Spinal cord (tissue), 10 donors: ENCODE results near the gene CHCHD10. TPM values are rescaled to one million over a fixed set of nuclear protein-coding genes. Genes with fewer than 3 reads are reported as not detected.

Source experiments
- DNase-seq, 6 donors: peaks; one replicate each; pipeline versions ENCODE4 v3.0.0 to v3.0.0-alpha.2; 2013 to 2015; ENCODE audit warnings: low spot score in 6 of 6, low read depth in 4 of 6
- H3K27ac ChIP-seq: one replicate; pipeline ENCODE4 v1.5.1; 2013; ENCODE audit warnings: low read depth, low read length, control low read depth
- H3K27me3 ChIP-seq: one replicate; pipeline ENCODE4 v1.6.1; 2013; ENCODE audit warnings: low read length; ENCODE audit not compliant: control insufficient read depth, insufficient read depth
- H3K36me3 ChIP-seq: one replicate; pipeline ENCODE4 v1.6.1; 2013; ENCODE audit warnings: low read length; ENCODE audit not compliant: control insufficient read depth, insufficient read depth
- H3K4me1 ChIP-seq: one replicate; pipeline ENCODE4 v1.6.1; 2013; ENCODE audit warnings: low read length; ENCODE audit not compliant: control insufficient read depth, insufficient read depth
- H3K4me3 ChIP-seq: one replicate; pipeline ENCODE4 v1.5.1; 2013; ENCODE audit warnings: low read depth, low read length, control low read depth
- H3K9me3 ChIP-seq: one replicate; pipeline ENCODE4 v1.6.1; 2013; ENCODE audit warnings: low read length; ENCODE audit not compliant: control insufficient read depth, insufficient read depth
- whole genome bisulfite sequencing: methylation state at CpG from one replicate; pipeline ENCODE4 v1.1.5; 2013; ENCODE audit warnings: missing lambda C conversion rate; ENCODE audit not compliant: insufficient coverage; 5-methylcytosine and 5-hydroxymethylcytosine counted together
- long read RNA-seq, 4 donors: transcript quantifications; one replicate each; lab custom pipeline, GENCODE V29; 2026
- polyA plus RNA-seq, 2 donors: library from polyadenylated mRNA; unstranded; fragments of 120-200 nt; gene quantifications; one replicate each; pipeline ENCODE4 v1.2.1, GENCODE V29; 2013; ENCODE audit not compliant: insufficient read length in 2 of 2
- total RNA-seq, 2 donors: library from RNA; depleted of rRNA in 1 of 2; stranded (reverse); fragments of 120-200 nt in 1 of 2; fragments of >200 nt in 1 of 2; gene quantifications; one replicate each; pipeline versions ENCODE4 v1.2.3 to v1.2.4, GENCODE V29; 2013 to 2014
- donor health status: healthy.

The CHCHD10 gene
- total RNA-seq (10 to 100 TPM; 10.6 to 39.8 TPM), polyA plus RNA-seq (10 to 100 TPM; 92.1 to 97.3 TPM)
- long read RNA-seq, donor 1, transcript CHCHD10-205 (2 exons, 490 nt) = minor isoform, 6 of 94 reads
- long read RNA-seq, donor 1, transcript CHCHD10-202 (4 exons, 1,171 nt) = major isoform, 71 of 94 reads
- long read RNA-seq, donor 1, partial matches to known transcripts = 14 of 94 reads
- long read RNA-seq, donor 1, other reads (novel, unspliced or antisense) = 0 of 94 reads
- long read RNA-seq, donor 2, transcript CHCHD10-202 (4 exons, 1,171 nt) = major isoform, 51 of 53 reads
- long read RNA-seq, donor 2, partial matches to known transcripts = 0 of 53 reads
- long read RNA-seq, donor 2, other reads (novel, unspliced or antisense) = 0 of 53 reads
- long read RNA-seq, donor 3, transcript CHCHD10-205 (2 exons, 490 nt) = minor isoform, 5 of 38 reads
- long read RNA-seq, donor 3, transcript CHCHD10-202 (4 exons, 1,171 nt) = major isoform, 33 of 38 reads
- long read RNA-seq, donor 3, partial matches to known transcripts = 0 of 38 reads
- long read RNA-seq, donor 3, other reads (novel, unspliced or antisense) = 0 of 38 reads
- long read RNA-seq, donor 4, transcript CHCHD10-202 (4 exons, 1,171 nt) = major isoform, 27 of 29 reads
- long read RNA-seq, donor 4, partial matches to known transcripts = 0 of 29 reads
- long read RNA-seq, donor 4, other reads (novel, unspliced or antisense) = 0 of 29 reads

- DNase-seq = peak in 2 of 6 donors; percentile 94
- no peaks in the 10 kb centered on the region for H3K9me3 ChIP-seq
- WGBS = under 1% methylated on average over 59 of the region's 63 CpGs
- H3K4me3 ChIP-seq = peak within 1 kb of the TSS; percentile 74
- H3K36me3 ChIP-seq = peaks cover 28% of the 10 kb centered on the region
- H3K4me1 ChIP-seq = peaks cover 67% of the 10 kb centered on the region
- H3K27me3 ChIP-seq = no peaks in the 10 kb centered on the region
- H3K27ac ChIP-seq = peak within 1 kb of the TSS; percentile 80
Observed at GRCh38 chr22:23767673-23768548, at the start of gene CHCHD10. CHCHD10 (minus strand) TSS chr22:23767972; CDS start chr22:23767874, 98 bp downstream.

GRCh38 chr22:23817146-23817545 is 49.4 kb upstream of the CHCHD10 start:
- Histone ChIP-seq H3K27me3 (no peaks in the 10 kb centered on the region), H3K27ac (no peak overlapping the region), H3K36me3 (peaks cover 85% of the 10 kb centered on the region), H3K9me3 (no peaks in the 10 kb centered on the region), H3K4me3 (no peak overlapping the region), H3K4me1 (no peaks in the 10 kb centered on the region)
- DNase-seq = no peak
- WGBS = 88% methylated on average over 6 of the region's 6 CpGs

- DNase-seq = peak in 2 of 6 donors; percentile 63 to 65
- 92% methylated on average over 15 of the region's 18 CpGs for WGBS
- Histone ChIP-seq H3K27me3 (no peaks in the 10 kb centered on the region), H3K4me3 (no peak overlapping the region), H3K36me3 (peaks cover 77% of the 10 kb centered on the region), H3K9me3 (no peaks in the 10 kb centered on the region), H3K4me1 (no peaks in the 10 kb centered on the region), H3K27ac (no peak overlapping the region)
Observed at GRCh38 chr22:23816156-23816976, 48.6 kb upstream of the CHCHD10 start.

GRCh38 chr22:23815541-23816155 is 47.9 kb upstream of the CHCHD10 start:
- WGBS = 85% methylated on average over 7 of the region's 10 CpGs
- no peak overlapping the region for H3K4me3 ChIP-seq
- H3K27ac ChIP-seq = no peak overlapping the region
- no peaks in the 10 kb centered on the region for H3K9me3 ChIP-seq
- no peaks in the 10 kb centered on the region for H3K4me1 ChIP-seq
- no peaks in the 10 kb centered on the region for H3K27me3 ChIP-seq
- DNase-seq = no peak
- peaks cover 76% of the 10 kb centered on the region for H3K36me3 ChIP-seq

GRCh38 chr22:23812378-23812777 is 44.6 kb upstream of the CHCHD10 start:
- H3K27me3 ChIP-seq = no peaks in the 10 kb centered on the region
- 100% methylated on average over 1 of the region's 4 CpGs for whole genome bisulfite sequencing
- H3K4me3 ChIP-seq = no peak overlapping the region
- peaks cover 58% of the 10 kb centered on the region for H3K36me3 ChIP-seq
- no peak for DNase-seq
- H3K9me3 ChIP-seq = no peaks in the 10 kb centered on the region
- no peaks in the 10 kb centered on the region for H3K4me1 ChIP-seq
- H3K27ac ChIP-seq = no peak overlapping the region

- Histone ChIP-seq H3K27me3 (no peaks in the 10 kb centered on the region), H3K36me3 (peaks cover 69% of the 10 kb centered on the region), H3K9me3 (no peaks in the 10 kb centered on the region), H3K27ac (no peak overlapping the region), H3K4me1 (no peaks in the 10 kb centered on the region), H3K4me3 (no peak overlapping the region)
- no CpG with 5 or more reads among the region's 1 CpG for WGBS
- DNase-seq = no peak
Observed at GRCh38 chr22:23806837-23807236, 39.1 kb upstream of the CHCHD10 start.

- Histone ChIP-seq H3K4me3 (no peak overlapping the region), H3K36me3 (peaks cover 80% of the 10 kb centered on the region), H3K27ac (no peak overlapping the region), H3K4me1 (no peaks in the 10 kb centered on the region), H3K27me3 (no peaks in the 10 kb centered on the region), H3K9me3 (no peaks in the 10 kb centered on the region)
- no peak for DNase-seq
- WGBS = 81% methylated on average over 11 of the region's 12 CpGs
Observed at GRCh38 chr22:23804781-23805291, 37.1 kb upstream of the CHCHD10 start.

GRCh38 chr22:23803001-23803819 is 35.4 kb upstream of the CHCHD10 start:
- DNase-seq = no peak
- Histone ChIP-seq H3K9me3 (no peaks in the 10 kb centered on the region), H3K4me1 (no peaks in the 10 kb centered on the region), H3K36me3 (peaks cover 86% of the 10 kb centered on the region), H3K27ac (no peak overlapping the region), H3K4me3 (no peak overlapping the region), H3K27me3 (no peaks in the 10 kb centered on the region)
- WGBS = 70% methylated on average over 21 of the region's 21 CpGs
